ENCODE results near the gene CTU2.

DNA sequence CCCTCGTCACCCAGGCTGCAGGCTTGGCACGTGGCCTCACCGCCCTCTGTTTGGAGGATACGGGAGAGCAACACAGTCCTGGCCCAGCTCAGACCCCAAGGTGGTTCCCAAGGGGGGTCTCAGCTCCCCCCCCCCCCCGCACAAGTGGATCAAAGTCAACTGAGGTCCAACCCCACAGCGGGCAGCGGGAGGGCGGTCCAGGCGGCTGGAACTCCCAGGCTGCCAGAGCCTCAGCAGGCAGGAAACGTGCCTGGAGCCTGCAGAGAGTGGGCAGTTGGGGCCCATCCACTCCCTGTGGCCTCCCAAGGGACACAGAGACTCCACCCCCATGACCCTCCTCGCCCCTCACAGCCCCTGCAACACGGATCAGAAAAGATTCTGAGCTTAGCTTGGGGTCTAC lies 42.1 kb downstream of the CTU2 start:
- TF ChIP-seq CTCF (IDR thresholded peaks at IDR 0.05) (no peak), POLR2A (IDR thresholded peaks at IDR 0.05) (no peak)

Measured in transverse colon (tissue), 3 donors.